AG09319 (cell line): ENCODE data around the gene LIMCH1.

Source experiments
- DNase-seq: peaks from one replicate; pipeline ENCODE4 v3.0.0-alpha.2; 2010; ENCODE audit warnings: low read depth; ENCODE audit errors: extremely low read depth
- CTCF ChIP-seq: IDR thresholded peaks from 2 replicates; pipeline ENCODE4 v1.5.1; 2011; ENCODE audit warnings: low read depth, mild to moderate bottlenecking, inconsistent platforms, low read length, moderate library complexity

Gene LIMCH1

DNA sequence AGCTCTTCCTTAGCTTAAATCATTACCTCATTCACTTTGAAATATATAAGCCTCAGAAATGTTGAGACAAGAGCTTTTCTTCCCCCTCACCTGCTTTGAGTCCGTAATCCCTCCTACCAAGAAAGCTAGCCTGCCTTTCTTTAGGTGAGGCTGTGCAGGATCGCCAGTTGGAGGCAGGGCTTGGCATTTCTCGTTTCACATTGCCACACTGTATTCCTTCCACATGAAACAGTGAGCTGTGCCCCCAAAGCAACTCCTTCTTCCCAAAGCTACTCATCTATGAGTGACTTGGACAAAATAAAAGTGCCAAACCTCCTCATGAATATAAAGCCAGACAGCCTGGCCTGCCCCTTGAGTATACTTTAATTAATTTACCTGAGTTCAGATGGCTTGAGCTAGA, 86.8 kb downstream of the LIMCH1 start:
- no peak for DNase-seq
- TF ChIP-seq CTCF, result no peak

- no peak for TF ChIP-seq CTCF
- no peak for DNase-seq
Measured at GRCh38 chr4:41625531-41625930, 87.6 kb downstream of the LIMCH1 start.

- no peak for TF ChIP-seq CTCF
- no peak for DNase-seq
Measured at GRCh38 chr4:41628936-41629335, 91.0 kb downstream of the LIMCH1 start.

- no peak for DNase-seq
Measured at GRCh38 chr4:41631523-41631922, 93.6 kb downstream of the LIMCH1 start.

DNA sequence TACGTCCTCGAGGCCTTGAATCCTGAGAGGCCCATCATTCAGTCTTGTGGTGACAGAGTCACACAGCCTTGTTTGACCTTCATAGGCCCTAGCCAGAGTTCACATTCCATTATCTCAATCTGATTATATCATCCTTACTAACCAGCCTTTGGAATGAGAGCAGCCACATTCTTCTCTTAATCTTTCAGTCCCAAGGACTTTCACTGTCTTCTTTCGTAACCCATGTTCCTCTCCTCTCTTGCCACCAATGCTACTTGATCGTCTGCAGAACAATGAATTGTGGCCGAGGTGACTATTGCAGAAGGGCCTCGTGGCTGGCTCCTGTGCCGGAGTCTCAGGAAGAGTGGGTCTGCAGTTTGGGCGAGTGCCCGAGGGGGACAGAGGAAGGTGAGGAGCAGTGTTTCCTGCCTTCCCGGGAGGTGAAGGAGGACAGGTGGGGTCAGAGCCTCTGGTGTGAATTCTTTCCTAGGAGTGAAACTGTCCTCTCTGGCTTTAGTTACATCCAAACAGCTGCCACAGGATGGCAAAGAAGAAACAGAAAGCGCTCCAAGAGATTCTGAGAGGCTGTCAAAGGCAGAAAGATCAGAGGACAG, 94.6 kb downstream of the LIMCH1 start:
- no peak for TF ChIP-seq CTCF
- DNase-seq, result no peak

More at GRCh38 chr4:41631523-41631922, 93.6 kb downstream of the LIMCH1 start:
- no peak for TF ChIP-seq CTCF

DNA sequence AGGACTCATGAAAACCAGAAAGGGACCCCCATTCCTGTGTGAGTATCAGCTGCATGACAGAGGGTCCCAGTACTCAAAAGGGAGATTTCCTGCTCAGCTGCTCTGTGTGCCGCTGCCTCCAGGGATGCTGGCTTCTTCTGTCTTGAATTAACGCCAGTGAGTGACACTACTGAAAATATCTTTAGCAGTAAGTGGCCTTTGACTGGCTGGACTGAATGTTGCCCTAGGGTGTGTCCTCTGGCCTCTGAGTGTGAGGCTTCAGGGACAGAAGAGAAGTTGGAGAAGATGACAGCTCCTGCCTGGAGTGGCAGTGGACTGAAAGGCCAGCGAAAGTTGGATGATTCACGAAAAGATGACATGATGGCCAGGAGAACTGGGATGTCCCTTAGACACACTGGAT, 95.4 kb downstream of the LIMCH1 start:
- TF ChIP-seq CTCF, result no peak
- no peak for DNase-seq

DNA sequence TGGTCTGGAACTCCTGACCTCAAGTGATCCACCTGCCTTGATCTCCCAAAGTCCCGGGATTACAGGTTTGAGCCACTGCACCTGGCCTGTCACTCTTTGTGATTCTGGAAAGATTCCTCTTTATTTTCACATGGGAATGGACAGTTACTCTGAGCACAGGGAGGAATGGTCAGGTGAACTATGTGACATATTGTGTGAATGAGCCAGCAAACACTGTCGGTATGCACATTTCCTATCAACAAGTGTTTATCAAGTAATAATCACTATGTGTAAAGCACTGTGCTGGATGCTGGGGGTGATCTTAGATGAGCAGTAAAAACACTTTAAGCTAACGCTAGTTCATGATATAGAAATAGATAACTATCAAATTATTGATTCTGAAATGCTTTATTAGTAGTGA, 97.5 kb downstream of the LIMCH1 start:
- DNase-seq, result no peak
- no peak for TF ChIP-seq CTCF
